LHCN-M2 (cell line): ENCODE data around the gene RDM1. TPM values are rescaled to one million over a fixed set of nuclear protein-coding genes. Genes with fewer than 3 reads are reported as not detected.
"Not testable (repeated sequence)": the region's sequence is repeated elsewhere in the genome, so short reads cannot be mapped to it uniquely, and the experiment has no call there.

Experiments used
- DNase-seq: peaks from one replicate; pipeline ENCODE4 v3.0.0-alpha.2; 2012; ENCODE audit warnings: low read depth
- polyA plus RNA-seq: library from polyadenylated mRNA; unstranded; fragments of >200 nt; gene quantifications from one replicate; pipeline ENCODE4 v1.2.1, GENCODE V29; 2012; ENCODE audit warnings: missing spikeins
- total RNA-seq: library from RNA; depleted of rRNA; stranded (reverse); fragments of >200 nt; gene quantifications from 2 replicates; pipeline ENCODE4 v1.2.3, GENCODE V29; 2014; rRNA removed

The RDM1 gene
- total RNA-seq = 0.77 and 1.8 TPM in 2 replicates
- polyA plus RNA-seq = 0.36 TPM

- peak; percentile 55 for DNase-seq
These were observed at the start of gene RDM1 for GRCh38 chr17:35930211-35931065. TSS of gene RDM1 (minus strand) at chr17:35930773. CDS start at chr17:35930727, 46 bp downstream.

- DNase-seq = no peak
These were observed 47.8 kb upstream of the RDM1 start for GRCh38 chr17:35978346-35978745.

- no peak for DNase-seq
These were observed 46.9 kb upstream of the RDM1 start for GRCh38 chr17:35977509-35977908.

GRCh38 chr17:35973333-35974260, 43.0 kb upstream of the RDM1 start:
- peak; percentile 5 for DNase-seq

- no peak for DNase-seq
These were observed 42.4 kb upstream of the RDM1 start for GRCh38 chr17:35972945-35973332.

- no peak for DNase-seq
These were observed 42.0 kb upstream of the RDM1 start for GRCh38 chr17:35972535-35972934.

- no peak for DNase-seq
These were observed 41.5 kb upstream of the RDM1 start for GRCh38 chr17:35972066-35972465.

GRCh38 chr17:35969558-35970380, 39.2 kb upstream of the RDM1 start:
- DNase-seq = peak; percentile 69

GRCh38 chr17:35968520-35969054, 38.0 kb upstream of the RDM1 start:
- DNase-seq = no peak

- DNase-seq = no peak
These were observed 34.7 kb upstream of the RDM1 start for GRCh38 chr17:35965272-35965671.

- no peak for DNase-seq
These were observed 33.1 kb upstream of the RDM1 start for GRCh38 chr17:35963663-35964062.

GRCh38 chr17:35953720-35954119, 23.1 kb upstream of the RDM1 start:
- DNase-seq = no peak

GRCh38 chr17:35949401-35949800, 18.8 kb upstream of the RDM1 start:
- no peak for DNase-seq

GRCh38 chr17:35948092-35948491, 17.5 kb upstream of the RDM1 start:
- DNase-seq = no peak

- peak; percentile 17 for DNase-seq
These were observed 16.6 kb upstream of the RDM1 start for GRCh38 chr17:35947156-35947585.

GRCh38 chr17:35944151-35944550, 13.6 kb upstream of the RDM1 start:
- peak; percentile 20 for DNase-seq

- no peak for DNase-seq
These were observed 13.0 kb upstream of the RDM1 start, which contains the start of gene LYZL6 for GRCh38 chr17:35943537-35943936. TSS of gene LYZL6 (minus strand) at chr17:35943713. CDS start at chr17:35939356, 4,357 bp downstream.

- DNase-seq = no peak
These were observed 12.1 kb upstream of the RDM1 start for GRCh38 chr17:35942588-35943186.

GRCh38 chr17:35938492-35938891, 7.9 kb upstream of the RDM1 start:
- not testable (repeated sequence) for DNase-seq

- no peak for DNase-seq
These were observed 5.5 kb upstream of the RDM1 start for GRCh38 chr17:35936063-35936462.

GRCh38 chr17:35934760-35935159, 4.2 kb upstream of the RDM1 start:
- no peak for DNase-seq
